A549 (cell line): ENCODE results near the gene MEF2A.

Experiments
- CEBPB ChIP-seq, 2 experiments: fragments of >200 bp in 1 of 2; sonication (Bioruptor Twin) in 1 of 2; formaldehyde crosslinking in 1 of 2; IDR thresholded peaks; 2 replicates each; pipeline ENCODE4 v1.6.1; 2012 to 2016
- CHD2 ChIP-seq: fragments of 150-350 bp; IDR thresholded peaks from 2 replicates; pipeline ENCODE4 v1.6.1; 2014; ENCODE audit warnings: low read length; ENCODE audit not compliant: partially characterized antibody
- CTCF ChIP-seq: fragments of >200 bp; sonication (Bioruptor Twin); formaldehyde crosslinking; IDR thresholded peaks from 3 replicates; pipeline ENCODE4 v1.5.1; 2016
- EP300 ChIP-seq, 2 experiments: fragments of >200 bp; sonication (Bioruptor Twin); formaldehyde crosslinking; IDR thresholded peaks; 2 replicates in 1 of 2; 3 replicates in 1 of 2; pipeline ENCODE4 v1.6.1; 2016 to 2017
- TP53 ChIP-seq: fragments of 250-450 bp; sonication (Bioruptor Pico); IDR thresholded peaks from 2 replicates; pipeline ENCODE4 v1.5.0; 2021; ENCODE audit warnings: mild to moderate bottlenecking, moderate library complexity

GRCh38 chr15:99536422-99537040, 29.3 kb upstream of the MEF2A start:
- no peak for TF ChIP-seq CEBPB (IDR thresholded peaks at IDR 0.05)
- TF ChIP-seq TP53 (CRISPR knock-in tag), result no peak
- TF ChIP-seq CHD2, result no peak
- TF ChIP-seq CTCF, result no peak
- TF ChIP-seq EP300 (IDR thresholded peaks at IDR 0.05), result no peak
